ENCODE data around the gene OR7A10. TPM values are rescaled to one million over a fixed set of nuclear protein-coding genes. Genes with fewer than 3 reads are reported as not detected.
"Not testable (repeated sequence)": the region's sequence is repeated elsewhere in the genome, so short reads cannot be mapped to it uniquely, and the experiment has no call there.

Gene OR7A10
- total and polyA plus RNA-seq, 8 donors: not detected

GRCh38 chr19:14795078-14795721, 53.5 kb downstream of the OR7A10 start:
- no peak for TF ChIP-seq POLR2AphosphoS5 (IDR thresholded peaks at IDR 0.05)
- TF ChIP-seq POLR2A (IDR thresholded peaks at IDR 0.05): no peak
- TF ChIP-seq CTCF (IDR thresholded peaks at IDR 0.05): no peak
- TF ChIP-seq EP300 (IDR thresholded peaks at IDR 0.05): no peak
- no peaks in the 10 kb centered on the region for H3K36me3 ChIP-seq
- no peak overlapping the region for H3K27ac ChIP-seq
- intact Hi-C loops (cut with DNase I; ENCODE audit: low total_unique reads): no loop called here
- DNase-seq: no peak
- no peak overlapping the region for H3K4me3 ChIP-seq
- WGBS, 5 donors: 78 to 86% (median 81%) methylated on average over 5 of the region's 5 CpGs
- peaks cover 0 to 13% (median 0%) of the 10 kb centered on the region in 3 donors for H3K27me3 ChIP-seq
- H3K9me3 ChIP-seq: no peaks in the 10 kb centered on the region
- no peaks in the 10 kb centered on the region for H3K4me1 ChIP-seq

- WGBS, 5 donors: 74 to 82% (median 79%) methylated on average over 6 of the region's 6 CpGs
- H3K4me3 ChIP-seq; H3K36me3 ChIP-seq; H3K27ac ChIP-seq; intact Hi-C loops (cut with DNase I; ENCODE audit: low total_unique reads); DNase-seq; H3K4me1 ChIP-seq; H3K27me3 ChIP-seq; H3K9me3 ChIP-seq: not testable (repeated sequence)
Measured at GRCh38 chr19:14792250-14792649, 56.5 kb downstream of the OR7A10 start.

Small RNA genes lying within 50 kb of the gene (small RNA-seq; reads per million reads assigned to genes)
- gene AC005255.1 (0 reads per million in 4 donors), gene OR7A18P (0 reads per million in 4 donors)

Other genes starting within 250 kb of the OR7A10 start
- gene ADGRE3, start 174.1 kb downstream of the OR7A10 start, total RNA-seq: under 1 TPM in 1 of 5 donors, not detected in 4; 0.55 TPM
- not detected for gene ADGRE3, start 174.1 kb downstream of the OR7A10 start, polyA plus RNA-seq
- gene ZNF333, start 158.9 kb downstream of the OR7A10 start, total RNA-seq: 10 to 100 TPM in 2 of 5 donors, 1 to 10 TPM in 3; 3.8 to 25.9 (median 5.8) TPM
- gene ZNF333, start 158.9 kb downstream of the OR7A10 start, polyA plus RNA-seq: 1 to 10 TPM; 4.1 to 5.7 (median 4.7) TPM
- gene ADGRE2, start 70.4 kb downstream of the OR7A10 start, total RNA-seq: 1 to 10 TPM in 4 of 5 donors, not detected in 1; 1.5 to 9.6 (median 4.1) TPM
- 1 to 10 TPM in 1 of 3 donors, under 1 TPM in 2; 0.28 to 1.7 (median 1.00) TPM for gene ADGRE2, start 70.4 kb downstream of the OR7A10 start, polyA plus RNA-seq
- not detected for gene OR7A5, start 13.7 kb downstream of the OR7A10 start, total RNA-seq
- not detected for gene OR7A5, start 13.7 kb downstream of the OR7A10 start, polyA plus RNA-seq
- gene OR7C1, start 13.7 kb downstream of the OR7A10 start, total RNA-seq: not detected
- not detected for gene OR7C1, start 13.7 kb downstream of the OR7A10 start, polyA plus RNA-seq
- not detected for gene OR7A17, start 37.2 kb upstream of the OR7A10 start, total RNA-seq
- not detected for gene OR7A17, start 37.2 kb upstream of the OR7A10 start, polyA plus RNA-seq
- gene OR7C2, start 92.6 kb upstream of the OR7A10 start, total RNA-seq: not detected
- gene OR7C2, start 92.6 kb upstream of the OR7A10 start, polyA plus RNA-seq: not detected
- gene SLC1A6, start 130.9 kb upstream of the OR7A10 start, total RNA-seq: under 1 TPM in 1 of 5 donors, not detected in 4; 0.37 TPM
- gene SLC1A6, start 130.9 kb upstream of the OR7A10 start, polyA plus RNA-seq: not detected
- gene CASP14, start 200.6 kb upstream of the OR7A10 start, total RNA-seq: not detected
- gene CASP14, start 200.6 kb upstream of the OR7A10 start, polyA plus RNA-seq: not detected
- not detected for gene OR1I1, start 233.3 kb upstream of the OR7A10 start, total RNA-seq
- not detected for gene OR1I1, start 233.3 kb upstream of the OR7A10 start, polyA plus RNA-seq

Measured in stomach (tissue), 9 donors.